B cell (primary cell): ENCODE measurements around the gene MMS19.

Experiments
- CTCF ChIP-seq: fragments of 200-600 bp; IDR thresholded peaks from one replicate; pipeline ENCODE4 v1.8.0; 2022; ENCODE audit warnings: antibody characterized with exemption, mild to moderate bottlenecking
- EZH2 ChIP-seq: IDR thresholded peaks from 2 replicates; pipeline ENCODE4 v1.6.1; 2012; ENCODE audit warnings: borderline replicate concordance, low read depth, mild to moderate bottlenecking, moderate library complexity, low read length; ENCODE audit not compliant: insufficient read depth, poor library complexity, severe bottlenecking

DNA sequence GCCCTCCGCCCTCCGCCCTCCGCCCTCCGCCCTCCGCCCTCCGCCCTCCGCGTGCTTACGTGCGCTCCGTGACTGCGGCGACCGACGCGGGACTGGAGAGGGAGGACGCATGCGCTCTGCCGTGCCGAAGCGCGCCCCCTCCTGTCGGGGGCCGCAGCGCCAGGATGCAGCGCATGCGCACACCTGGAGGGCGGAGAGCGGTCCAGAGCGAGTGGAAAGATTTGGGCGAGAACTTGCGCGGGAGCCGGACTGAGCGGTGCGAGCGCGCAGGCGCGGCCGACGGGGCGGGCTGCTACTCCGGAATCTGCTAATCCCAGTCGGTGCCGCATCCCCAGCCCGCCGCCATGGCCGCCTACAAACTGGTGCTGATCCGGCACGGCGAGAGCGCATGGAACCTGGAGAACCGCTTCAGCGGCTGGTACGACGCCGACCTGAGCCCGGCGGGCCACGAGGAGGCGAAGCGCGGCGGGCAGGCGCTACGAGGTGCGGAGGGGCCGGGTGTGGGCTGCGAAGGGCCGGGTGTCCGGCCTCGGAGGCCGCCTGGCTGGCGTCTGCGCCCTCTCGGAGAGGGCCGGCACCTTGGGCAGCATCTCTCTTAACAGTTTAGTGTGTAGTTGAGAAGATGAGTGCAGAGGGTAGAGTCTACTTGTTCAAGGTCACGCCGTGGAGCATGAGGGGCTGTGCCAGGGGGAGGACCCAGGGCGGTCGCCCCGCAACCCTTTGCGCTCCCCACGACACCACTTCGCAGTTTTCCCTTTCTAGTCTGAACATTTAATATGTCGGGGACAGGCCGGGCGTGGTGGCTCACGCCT lies 72.1 kb downstream of the MMS19 start, which contains the start of gene PGAM1:
- TF ChIP-seq CTCF = peak; percentile 65
- no peak for TF ChIP-seq EZH2
